NCI-H2081 treated with DMSO at 0.1 percent for 48 hours (cell line): ENCODE data around the gene PLA2G4A.

Experiments
- DNase-seq: peaks from one replicate; lab custom pipeline; 2025; lab: John Stamatoyannopoulos, UW

Gene PLA2G4A

GRCh38 chr1:186978596-186979556, 150.1 kb downstream of the PLA2G4A start:
- no peak for DNase-seq

- no peak for DNase-seq
These were observed 151.7 kb downstream of the PLA2G4A start for GRCh38 chr1:186980400-186980799.

- DNase-seq = no peak
These were observed 153.4 kb downstream of the PLA2G4A start for GRCh38 chr1:186982116-186982515.

GRCh38 chr1:186983327-186983726, 154.6 kb downstream of the PLA2G4A start:
- DNase-seq = no peak

- DNase-seq = no peak
These were observed 156.2 kb downstream of the PLA2G4A start for GRCh38 chr1:186984959-186985358.

GRCh38 chr1:186985889-186986491, 157.2 kb downstream of the PLA2G4A start:
- peak; percentile 74 for DNase-seq

GRCh38 chr1:186987065-186987464, 158.3 kb downstream of the PLA2G4A start:
- DNase-seq = no peak

- no peak for DNase-seq
These were observed 159.0 kb downstream of the PLA2G4A start for GRCh38 chr1:186987769-186988168.

- no peak for DNase-seq
These were observed 165.2 kb downstream of the PLA2G4A start for GRCh38 chr1:186993996-186994395.

GRCh38 chr1:186994897-186995296, 166.1 kb downstream of the PLA2G4A start:
- DNase-seq = no peak

GRCh38 chr1:186996816-186997215, 168.1 kb downstream of the PLA2G4A start:
- no peak for DNase-seq

GRCh38 chr1:186997877-186998276, 169.1 kb downstream of the PLA2G4A start:
- no peak for DNase-seq

GRCh38 chr1:186999506-186999905, 170.8 kb downstream of the PLA2G4A start:
- no peak for DNase-seq

GRCh38 chr1:187001198-187001889, 172.6 kb downstream of the PLA2G4A start:
- no peak for DNase-seq

- no peak for DNase-seq
These were observed 174.6 kb downstream of the PLA2G4A start for GRCh38 chr1:187003353-187003752.

- DNase-seq = no peak
These were observed 178.1 kb downstream of the PLA2G4A start for GRCh38 chr1:187006896-187007295.

- DNase-seq = no peak
These were observed 180.6 kb downstream of the PLA2G4A start for GRCh38 chr1:187009320-187009719.

GRCh38 chr1:187010571-187011309, 182.0 kb downstream of the PLA2G4A start:
- DNase-seq = no peak

- DNase-seq = no peak
These were observed 184.9 kb downstream of the PLA2G4A start for GRCh38 chr1:187013582-187014200.

- no peak for DNase-seq
These were observed 189.5 kb downstream of the PLA2G4A start for GRCh38 chr1:187018291-187018690.

GRCh38 chr1:187027253-187027652, 198.5 kb downstream of the PLA2G4A start:
- DNase-seq = no peak
